DMS53 treated with DMSO at 0.1 percent for 48 hours (cell line): ENCODE data around the gene DMRT1.
"Not testable (repeated sequence)": the region's sequence is repeated elsewhere in the genome, so short reads cannot be mapped to it uniquely, and the experiment has no call there.

Experiments
- DNase-seq: peaks from one replicate; lab custom pipeline; 2025; ENCODE audit not compliant: unreplicated experiment; lab: John Stamatoyannopoulos, UW

Gene DMRT1

DNA sequence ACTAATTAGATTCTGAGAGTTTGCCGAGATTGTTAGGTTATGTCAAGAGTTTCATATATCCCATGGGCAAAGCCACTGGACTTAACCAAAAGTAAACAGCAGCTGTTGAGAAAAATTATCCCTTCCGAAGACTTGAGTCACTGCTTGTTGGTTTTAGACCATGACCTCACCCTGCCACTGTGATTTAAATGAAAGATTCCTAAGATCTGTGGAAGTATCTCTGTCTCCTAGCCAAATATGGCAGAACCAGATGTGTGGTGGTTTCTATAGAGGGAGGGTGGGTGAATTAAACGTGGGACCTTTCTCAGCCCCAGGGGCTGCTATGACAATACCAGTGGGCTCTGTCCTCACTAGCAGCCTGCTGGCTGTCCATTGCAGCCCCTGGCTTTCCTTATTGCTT is 154.3 kb downstream of the DMRT1 start:
- DNase-seq, result no peak

DNA sequence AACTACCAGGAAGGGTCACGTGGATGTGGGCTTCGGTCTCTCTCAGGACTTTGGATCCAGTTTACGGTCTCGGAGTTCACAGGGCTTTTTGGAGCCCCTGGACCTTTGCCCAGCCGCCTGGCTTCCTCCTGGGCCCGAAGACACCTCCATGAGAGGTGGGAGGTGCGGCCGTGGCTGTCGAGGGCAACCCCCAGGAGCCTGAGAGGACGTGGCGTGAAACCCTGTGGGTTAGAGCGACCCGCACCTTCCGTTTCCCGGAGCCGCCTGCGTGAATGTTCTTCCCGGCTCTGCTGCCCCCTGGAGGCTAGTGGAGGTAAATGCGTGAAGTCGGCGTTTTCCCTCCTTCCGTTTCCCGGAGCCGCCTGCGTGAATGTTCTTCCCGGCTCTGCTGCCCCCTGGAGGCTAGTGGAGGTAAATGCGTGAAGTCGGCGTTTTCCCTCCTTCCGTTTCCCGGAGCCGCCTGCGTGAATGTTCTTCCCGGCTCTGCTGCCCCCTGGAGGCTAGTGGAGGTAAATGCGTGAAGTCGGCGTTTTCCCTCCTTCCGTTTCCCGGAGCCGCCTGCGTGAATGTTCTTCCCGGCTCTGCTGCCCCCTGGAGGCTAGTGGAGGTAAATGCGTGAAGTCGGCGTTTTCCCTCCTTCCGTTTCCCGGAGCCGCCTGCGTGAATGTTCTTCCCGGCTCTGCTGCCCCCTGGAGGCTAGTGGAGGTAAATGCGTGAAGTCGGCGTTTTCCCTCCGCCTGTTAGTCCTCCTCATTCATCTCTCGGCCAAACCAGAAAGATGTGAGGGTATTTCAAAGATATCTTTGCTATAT is 157.0 kb downstream of the DMRT1 start:
- DNase-seq, result not testable (repeated sequence)

DNA sequence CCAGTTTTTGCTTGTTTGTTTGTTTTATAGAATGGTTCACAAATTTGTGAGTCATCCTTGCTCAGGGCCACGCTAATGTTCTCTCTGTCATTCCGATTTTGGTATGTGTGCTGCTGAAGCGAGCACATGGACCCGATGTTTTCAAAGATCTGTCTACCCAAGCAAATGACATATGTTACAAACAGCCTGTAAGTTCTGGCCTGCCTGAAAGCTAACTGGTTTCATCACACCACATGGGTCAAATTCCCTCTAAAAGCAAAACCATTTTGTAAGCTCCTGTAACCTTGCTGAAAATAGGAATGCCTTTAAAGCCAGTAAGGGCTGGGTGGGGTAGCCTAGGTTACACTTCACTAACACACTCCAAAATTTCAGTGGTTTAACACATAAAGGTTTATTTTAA is 160.3 kb downstream of the DMRT1 start:
- no peak for DNase-seq

DNA sequence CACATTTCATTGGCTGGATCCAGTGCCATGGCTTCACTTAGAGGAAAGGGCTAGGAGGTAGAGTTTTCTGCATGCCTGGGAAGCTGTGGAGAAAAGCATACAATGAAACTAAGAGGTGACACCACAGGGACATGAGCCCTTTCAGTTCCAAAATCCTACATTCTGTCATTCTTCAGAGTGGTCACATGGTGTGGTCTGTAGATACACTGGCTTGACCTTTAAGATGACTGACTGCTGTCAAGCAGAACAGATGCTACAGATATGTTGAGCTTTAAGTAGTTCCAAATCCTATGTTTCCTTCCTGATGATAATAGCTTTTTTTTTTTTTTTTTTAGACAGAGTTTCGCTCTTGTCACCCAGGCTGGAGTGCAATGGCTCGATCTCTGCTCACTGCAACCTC is 161.2 kb downstream of the DMRT1 start:
- no peak for DNase-seq

DNA sequence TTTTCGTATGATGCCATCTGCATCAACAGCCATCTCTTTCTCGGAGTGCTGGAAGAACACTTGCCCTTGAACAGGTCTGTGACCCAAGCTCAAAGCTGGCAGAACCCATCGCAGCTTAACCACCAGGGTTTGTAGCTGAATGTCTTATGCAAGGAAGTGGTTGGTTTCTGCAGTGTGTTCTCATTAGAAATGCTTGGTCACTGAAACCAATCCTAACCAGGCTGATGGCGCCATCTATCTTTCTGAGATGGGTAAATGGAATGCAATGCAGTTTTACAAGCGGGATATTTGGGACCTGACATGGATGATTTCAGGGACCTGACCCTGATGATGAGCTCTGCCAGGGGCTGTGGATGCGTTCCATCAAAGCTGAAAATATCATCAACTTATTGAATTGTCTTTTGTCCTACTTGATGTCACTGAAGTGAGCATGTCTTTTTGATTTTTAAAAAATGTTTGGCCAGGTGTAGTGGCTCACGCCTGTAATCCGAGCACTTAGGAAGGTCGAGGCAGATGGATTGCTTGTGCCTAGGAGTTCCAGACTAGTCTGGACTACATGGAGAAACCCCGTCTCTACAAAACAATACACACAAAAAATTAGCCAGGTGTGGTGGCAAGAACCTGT is 163.7 kb downstream of the DMRT1 start:
- DNase-seq, result no peak

DNA sequence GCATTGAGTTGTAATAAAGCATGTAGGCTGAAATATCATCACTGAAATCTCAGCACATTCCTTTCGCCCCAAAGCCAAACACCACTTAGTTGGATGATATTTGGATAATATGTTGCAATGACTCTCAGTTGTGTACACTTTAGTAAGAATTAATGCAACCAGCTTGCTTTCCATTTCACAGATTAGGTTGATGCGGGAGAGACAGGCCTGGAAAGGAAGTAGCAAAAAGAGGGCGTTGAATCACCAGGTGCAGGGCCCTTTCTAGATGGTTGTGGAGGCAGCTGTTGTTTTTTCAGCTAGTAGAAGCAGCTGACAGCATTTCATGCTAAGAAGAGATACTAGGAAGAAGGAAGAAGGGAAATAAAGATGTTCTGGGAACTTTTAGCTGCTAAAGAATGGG is 165.8 kb downstream of the DMRT1 start:
- no peak for DNase-seq

DNA sequence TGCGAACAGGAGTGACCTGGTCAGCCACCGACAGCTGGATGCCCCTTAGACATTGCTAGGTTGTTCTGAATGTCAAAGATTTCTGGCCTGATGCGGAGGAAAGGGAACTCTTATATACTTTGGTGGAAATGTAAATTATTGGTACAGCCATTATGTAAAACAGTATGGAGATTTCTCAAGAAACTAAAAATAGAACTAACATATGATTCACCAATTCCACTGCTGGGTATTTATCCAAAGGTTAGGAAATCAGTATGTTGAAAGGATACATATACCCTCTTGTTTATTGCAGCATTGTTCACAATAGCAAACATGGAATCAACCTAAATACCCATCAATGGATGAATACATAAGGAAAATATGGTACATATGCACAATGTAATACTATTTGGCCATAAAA is 166.7 kb downstream of the DMRT1 start:
- DNase-seq, result no peak

DNA sequence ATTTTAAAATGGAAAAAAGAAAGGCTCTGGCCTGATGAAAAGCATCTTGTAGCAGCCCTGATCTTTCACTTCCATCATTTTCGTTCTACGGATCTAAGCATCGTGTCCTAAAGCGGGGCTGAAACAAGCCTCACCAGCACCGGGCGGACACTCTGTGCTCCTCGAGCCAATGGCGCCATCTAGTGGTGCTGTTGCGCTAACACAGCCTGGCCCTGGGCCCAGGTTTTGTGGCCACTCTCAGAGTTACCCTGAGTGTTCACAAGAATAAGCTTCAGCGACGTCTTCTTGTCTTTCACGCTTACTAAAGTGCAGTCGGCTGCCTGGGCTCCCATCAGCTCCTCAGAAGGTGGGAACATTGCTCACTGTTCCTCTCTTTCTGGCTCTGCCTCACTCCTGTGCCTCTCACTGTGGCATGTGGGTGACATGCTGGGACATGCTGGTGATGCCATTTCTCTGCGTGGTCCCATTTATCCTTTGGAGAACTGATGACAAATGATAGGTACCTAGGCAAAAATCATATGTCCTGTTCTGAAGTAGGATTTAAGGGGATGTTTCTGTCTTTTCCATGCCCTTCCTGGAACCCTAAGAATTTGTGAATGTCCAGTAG is 167.7 kb downstream of the DMRT1 start:
- peak; percentile 25 for DNase-seq

DNA sequence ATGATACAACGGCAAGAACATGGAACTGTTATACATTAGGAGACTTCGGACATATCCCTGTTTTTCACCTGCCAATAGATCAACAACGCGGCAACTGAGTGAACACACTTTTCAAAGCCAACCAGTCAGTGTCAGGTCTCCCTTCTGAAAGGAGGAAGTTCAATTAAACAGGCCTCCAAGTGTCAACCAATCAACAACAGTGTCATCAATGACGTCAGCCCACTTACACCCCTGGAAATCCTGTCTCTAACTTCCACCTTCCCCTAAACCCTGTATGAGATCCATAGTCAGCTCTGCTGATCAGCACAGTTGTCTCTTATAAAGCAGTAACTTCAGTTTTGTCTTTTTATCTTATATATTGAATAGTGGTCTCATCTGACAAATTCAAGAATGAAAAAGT is 171.5 kb downstream of the DMRT1 start:
- no peak for DNase-seq

DNA sequence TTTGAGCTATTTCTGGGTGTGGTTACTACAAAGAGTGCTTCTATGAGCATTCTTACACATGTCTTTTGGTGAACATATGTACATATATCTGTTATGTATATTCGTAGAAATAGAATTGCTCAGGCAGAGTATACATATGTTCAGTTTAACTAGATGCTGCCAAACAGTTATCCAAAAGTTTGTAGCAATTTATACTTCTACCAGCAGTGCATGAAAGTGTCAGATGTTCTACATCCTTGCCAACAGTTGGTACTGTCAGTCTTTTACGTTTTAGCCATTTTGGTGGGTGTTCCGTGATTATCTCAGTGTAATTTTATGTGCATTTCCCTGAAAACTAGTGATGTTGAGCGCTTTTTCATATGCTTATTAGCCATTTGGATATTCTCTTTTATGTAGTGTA is 172.7 kb downstream of the DMRT1 start:
- DNase-seq, result no peak

DNA sequence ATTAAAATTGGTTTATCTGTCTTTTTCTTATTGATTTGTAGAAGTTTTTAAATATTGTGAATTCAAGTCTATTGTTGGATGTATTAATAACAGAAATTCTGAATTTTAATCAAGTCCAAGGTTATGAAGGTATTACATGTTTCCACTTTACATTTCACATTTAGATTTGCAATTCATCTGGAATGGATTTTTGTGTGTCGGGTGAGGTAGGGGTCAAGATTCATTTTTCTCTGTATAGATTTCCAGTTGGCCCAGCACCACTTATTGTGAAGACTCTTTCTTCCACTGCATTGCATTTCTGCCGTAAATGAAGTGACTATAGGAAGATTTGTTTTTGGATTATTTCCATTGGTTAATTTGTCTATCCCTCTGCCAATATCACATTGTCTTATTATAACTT is 173.1 kb downstream of the DMRT1 start:
- no peak for DNase-seq

DNA sequence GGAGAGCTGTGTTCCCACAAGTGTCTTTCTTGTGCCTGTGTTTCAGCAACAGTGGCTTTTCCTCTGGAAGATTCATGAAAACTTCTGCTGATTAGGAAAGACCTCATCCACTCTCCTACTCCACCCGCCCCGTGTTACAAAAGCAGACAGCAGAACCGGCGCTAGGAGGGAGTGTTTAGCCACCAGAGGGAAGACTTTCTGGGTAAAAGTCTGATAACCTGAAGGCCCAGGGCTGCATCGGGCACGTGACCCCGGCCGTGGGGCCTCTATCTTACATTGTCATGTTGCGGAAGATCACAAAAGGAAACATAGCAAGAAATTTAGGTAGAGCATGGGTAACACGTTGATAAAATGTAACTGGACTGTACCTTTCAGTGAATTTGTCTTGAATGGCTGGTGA is 176.6 kb downstream of the DMRT1 start:
- DNase-seq, result no peak
